Activated CD8-positive, alpha-beta T cell treated with anti-CD3 and anti-CD28 coated beads for 36 hours (primary cell): ENCODE results near the gene SORCS2. TPM values are rescaled to one million over a fixed set of nuclear protein-coding genes. Genes with fewer than 3 reads are reported as not detected.

Source experiments
- ATAC-seq: fragments of 200-7000 bp; cut with Tn5 transposase; one replicate; pipeline ENCODE4 v1.10.0; 2021; ENCODE audit warnings: mild to moderate bottlenecking, moderate library complexity
- CTCF ChIA-PET: fragments of 350-600 bp; sonication (Branson Sonifier 250); formaldehyde crosslinking; loops from one replicate; lab custom pipeline; 2021; ENCODE audit warnings: antibody characterized with exemption; lab: Charles Lee
- POLR2A ChIA-PET: fragments of 350-600 bp; sonication (Branson Sonifier 250); formaldehyde crosslinking; loops from one replicate; lab custom pipeline; 2021; ENCODE audit warnings: antibody characterized with exemption; lab: Charles Lee
- DNase-seq: peaks from one replicate; pipeline ENCODE4 v3.0.0-alpha.2; 2020
- H3K27ac Mint-ChIP-seq: one replicate; pipeline ENCODE4 v1.8.0; 2021; ENCODE audit warnings: mild to moderate bottlenecking, mixed read lengths
- H3K27me3 Mint-ChIP-seq: one replicate; pipeline ENCODE4 v1.8.0; 2021; ENCODE audit warnings: mixed read lengths
- H3K36me3 Mint-ChIP-seq: one replicate; pipeline ENCODE4 v1.8.0; 2021; ENCODE audit warnings: low read depth, mixed read lengths
- H3K4me1 Mint-ChIP-seq: one replicate; pipeline ENCODE4 v1.8.0; 2021; ENCODE audit warnings: low read depth, mixed read lengths
- H3K4me3 Mint-ChIP-seq: one replicate; pipeline ENCODE4 v1.8.0; 2021; ENCODE audit warnings: mild to moderate bottlenecking, moderate library complexity, mixed read lengths
- H3K9me3 Mint-ChIP-seq: one replicate; pipeline ENCODE4 v1.8.0; 2021; ENCODE audit warnings: mixed read lengths
- intact Hi-C: fragments of 100-400 bp; cut with micrococcal nuclease; formaldehyde crosslinking; loops from one replicate; pipeline ENCODE4 v1.10.0; 2022
- total RNA-seq, 2 experiments: library from RNA; stranded (reverse); gene quantifications; one replicate each; pipeline ENCODE4 v1.2.3, GENCODE V29; 2021
- TF ChIP-seq, protein P1 (sequence below): fragments of 200-600 bp; IDR thresholded peaks from one replicate; pipeline ENCODE4 v1.8.0; 2022; ENCODE audit warnings: antibody characterized with exemption, mild to moderate bottlenecking

The SORCS2 gene
- total RNA-seq, 2 experiments from 2014 or later: 0.05 TPM; not detected in 1

DNA sequence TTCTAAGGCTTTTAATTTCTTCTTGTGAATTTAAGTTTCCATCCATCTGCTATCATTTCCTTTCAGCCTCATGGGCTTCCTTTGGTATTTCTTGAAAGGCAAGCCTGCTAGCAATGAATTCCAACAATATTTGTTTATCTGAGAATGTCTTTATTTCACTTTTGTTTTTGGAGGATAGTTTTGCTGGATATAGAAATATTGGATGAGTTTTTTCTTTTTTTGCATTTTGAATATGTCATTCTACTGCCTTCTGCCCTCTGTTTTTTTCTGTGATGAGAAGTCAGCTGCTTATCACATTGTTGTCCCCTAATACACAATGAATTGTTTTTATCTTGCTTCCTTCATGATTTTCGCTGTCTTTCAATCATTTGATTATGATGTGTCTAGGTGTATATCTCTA is 13.2 kb upstream of the SORCS2 start:
- TF ChIP-seq, protein P1, sequence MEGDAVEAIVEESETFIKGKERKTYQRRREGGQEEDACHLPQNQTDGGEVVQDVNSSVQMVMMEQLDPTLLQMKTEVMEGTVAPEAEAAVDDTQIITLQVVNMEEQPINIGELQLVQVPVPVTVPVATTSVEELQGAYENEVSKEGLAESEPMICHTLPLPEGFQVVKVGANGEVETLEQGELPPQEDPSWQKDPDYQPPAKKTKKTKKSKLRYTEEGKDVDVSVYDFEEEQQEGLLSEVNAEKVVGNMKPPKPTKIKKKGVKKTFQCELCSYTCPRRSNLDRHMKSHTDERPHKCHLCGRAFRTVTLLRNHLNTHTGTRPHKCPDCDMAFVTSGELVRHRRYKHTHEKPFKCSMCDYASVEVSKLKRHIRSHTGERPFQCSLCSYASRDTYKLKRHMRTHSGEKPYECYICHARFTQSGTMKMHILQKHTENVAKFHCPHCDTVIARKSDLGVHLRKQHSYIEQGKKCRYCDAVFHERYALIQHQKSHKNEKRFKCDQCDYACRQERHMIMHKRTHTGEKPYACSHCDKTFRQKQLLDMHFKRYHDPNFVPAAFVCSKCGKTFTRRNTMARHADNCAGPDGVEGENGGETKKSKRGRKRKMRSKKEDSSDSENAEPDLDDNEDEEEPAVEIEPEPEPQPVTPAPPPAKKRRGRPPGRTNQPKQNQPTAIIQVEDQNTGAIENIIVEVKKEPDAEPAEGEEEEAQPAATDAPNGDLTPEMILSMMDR: no peak
- H3K27ac Mint-ChIP-seq: no peak overlapping the region
- intact Hi-C loops: no loop called here
- no peak overlapping the region for H3K4me3 Mint-ChIP-seq
- ChIA-PET POLR2A (no interaction called here), CTCF (no interaction called here)
- DNase-seq (no peak), ATAC-seq (no peak)
- H3K4me1 Mint-ChIP-seq: peaks cover 8% of the 10 kb centered on the region
- H3K27me3 Mint-ChIP-seq: no peaks in the 10 kb centered on the region
- no peaks in the 10 kb centered on the region for H3K36me3 Mint-ChIP-seq
- peaks cover 10% of the 10 kb centered on the region for H3K9me3 Mint-ChIP-seq

GRCh38 chr4:7180938-7181337 is 11.4 kb upstream of the SORCS2 start:
- CTCF ChIA-PET: no interaction called here
- Mint-ChIP-seq H3K36me3 (no peaks in the 10 kb centered on the region), H3K27me3 (no peaks in the 10 kb centered on the region), H3K4me1 (peaks cover 8% of the 10 kb centered on the region), H3K9me3 (peaks cover 10% of the 10 kb centered on the region), H3K4me3 (no peak overlapping the region), H3K27ac (no peak overlapping the region)
- DNase-seq: no peak
- intact Hi-C loops: no loop called here
- POLR2A ChIA-PET: no interaction called here
- ATAC-seq: no peak
- TF ChIP-seq, protein P1: no peak

GRCh38 chr4:7182616-7183015 is 9.7 kb upstream of the SORCS2 start:
- intact Hi-C loops: no loop called here
- Mint-ChIP-seq H3K27me3 (peaks cover 4% of the 10 kb centered on the region), H3K4me1 (peaks cover 8% of the 10 kb centered on the region), H3K4me3 (no peak overlapping the region), H3K9me3 (peaks cover 10% of the 10 kb centered on the region), H3K36me3 (no peaks in the 10 kb centered on the region), H3K27ac (no peak overlapping the region)
- TF ChIP-seq, protein P1: no peak
- ATAC-seq (no peak), DNase-seq (no peak)
- ChIA-PET CTCF (no interaction called here), POLR2A (no interaction called here)

GRCh38 chr4:7183161-7183560 is 9.2 kb upstream of the SORCS2 start:
- peaks cover 5% of the 10 kb centered on the region for H3K27me3 Mint-ChIP-seq
- peak overlapping the region; percentile 1 for H3K27ac Mint-ChIP-seq
- ChIA-PET POLR2A (no interaction called here), CTCF (no interaction called here)
- intact Hi-C loops: no loop called here
- TF ChIP-seq, protein P1: no peak
- peak; percentile 94 for ATAC-seq
- no peaks in the 10 kb centered on the region for H3K36me3 Mint-ChIP-seq
- DNase-seq: peak; percentile 65
- no peak overlapping the region for H3K4me3 Mint-ChIP-seq
- H3K4me1 Mint-ChIP-seq: peaks cover 8% of the 10 kb centered on the region
- peaks cover 10% of the 10 kb centered on the region for H3K9me3 Mint-ChIP-seq

- DNase-seq: no peak
- peaks cover 6% of the 10 kb centered on the region for H3K27me3 Mint-ChIP-seq
- ChIA-PET POLR2A (no interaction called here), CTCF (no interaction called here)
- peaks cover 8% of the 10 kb centered on the region for H3K4me1 Mint-ChIP-seq
- intact Hi-C loops: no loop called here
- no peaks in the 10 kb centered on the region for H3K36me3 Mint-ChIP-seq
- no peak overlapping the region for H3K27ac Mint-ChIP-seq
- TF ChIP-seq, protein P1: no peak
- H3K4me3 Mint-ChIP-seq: no peak overlapping the region
- ATAC-seq: no peak
- peaks cover 10% of the 10 kb centered on the region for H3K9me3 Mint-ChIP-seq
Observed at GRCh38 chr4:7183780-7184460, 8.4 kb upstream of the SORCS2 start.
